ENCODE measurements around the gene STAG1. TPM values are rescaled to one million over a fixed set of nuclear protein-coding genes. Genes with fewer than 3 reads are reported as not detected.
"Not testable (repeated sequence)": the region's sequence is repeated elsewhere in the genome, so short reads cannot be mapped to it uniquely, and the experiment has no call there.

Gene STAG1
- total RNA-seq, 1 experiment from 2014 or later, result 29.0 TPM

DNA sequence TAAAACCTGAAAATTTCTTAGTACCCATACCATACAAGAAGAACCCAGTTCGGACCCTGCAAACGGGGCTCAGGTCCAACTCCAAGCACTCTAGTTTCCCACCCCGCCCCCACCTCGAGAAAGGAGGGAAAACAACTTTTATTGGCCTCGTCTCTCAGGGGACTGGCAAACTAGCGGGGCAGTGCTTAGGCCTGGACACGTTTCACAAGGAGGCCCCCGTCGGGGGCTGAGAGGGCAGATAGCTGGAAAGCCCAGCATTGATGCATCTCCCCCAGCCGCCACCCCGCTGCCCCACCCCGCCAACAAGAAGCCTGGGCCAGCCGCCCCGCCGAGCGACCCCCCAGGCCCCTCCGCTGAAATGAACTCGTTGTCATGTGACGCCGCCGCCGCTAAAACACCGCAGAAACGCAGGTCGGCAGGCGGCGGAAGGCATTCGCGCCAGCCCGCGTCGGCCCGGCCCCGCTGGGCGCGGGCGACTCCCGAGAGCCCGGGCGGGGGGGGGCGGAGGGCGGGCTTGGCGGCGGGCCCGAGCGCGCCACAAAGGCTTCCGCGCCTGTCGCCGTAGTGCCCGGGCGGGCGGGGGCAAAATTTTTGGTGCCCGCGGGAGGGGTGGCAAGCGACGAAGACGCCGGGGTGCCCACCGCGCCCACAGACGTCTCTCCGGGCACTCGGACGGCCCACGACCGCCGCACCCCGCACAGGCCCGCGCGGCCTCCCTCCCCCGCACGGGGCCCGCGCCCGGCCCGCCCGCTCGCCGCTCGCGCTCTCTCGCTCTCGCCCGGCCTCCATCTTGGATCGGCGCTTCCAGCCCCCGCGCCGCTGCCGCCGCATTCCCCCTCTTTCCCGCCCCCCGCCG, 634 bp downstream of the STAG1 start:
- peaks cover 6% of the 10 kb centered on the region for H3K36me3 ChIP-seq
- peak; percentile 90 for DNase-seq
- no peaks in the 10 kb centered on the region for H3K9me3 ChIP-seq
- H3K27me3 ChIP-seq, result no peaks in the 10 kb centered on the region
- peak overlapping the region; percentile 63 for H3K4me3 ChIP-seq

DNA sequence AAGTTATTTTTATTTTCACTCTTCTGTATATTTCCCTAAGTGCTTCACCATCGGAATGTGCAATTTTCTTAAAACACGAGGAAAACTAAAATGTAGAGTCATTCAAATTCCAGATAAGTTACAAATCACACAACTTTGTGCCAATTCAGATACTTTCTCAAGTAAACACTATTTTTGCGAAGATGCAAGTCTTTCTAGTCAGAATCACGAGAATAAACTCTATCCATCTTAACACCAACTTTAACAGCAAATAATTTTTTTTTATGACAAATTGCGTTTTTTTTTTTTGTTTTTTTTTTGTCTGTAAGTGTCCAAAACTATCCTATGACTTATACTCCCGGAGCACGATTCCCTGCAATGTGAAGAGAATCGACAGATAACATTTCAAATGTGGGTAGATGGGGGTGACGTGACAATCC, 1.3 kb downstream of the STAG1 start:
- DNase-seq, result no peak
- no peaks in the 10 kb centered on the region for H3K9me3 ChIP-seq
- peaks cover 6% of the 10 kb centered on the region for H3K36me3 ChIP-seq
- no peaks in the 10 kb centered on the region for H3K27me3 ChIP-seq
- peak overlapping the region; percentile 63 for H3K4me3 ChIP-seq

DNA sequence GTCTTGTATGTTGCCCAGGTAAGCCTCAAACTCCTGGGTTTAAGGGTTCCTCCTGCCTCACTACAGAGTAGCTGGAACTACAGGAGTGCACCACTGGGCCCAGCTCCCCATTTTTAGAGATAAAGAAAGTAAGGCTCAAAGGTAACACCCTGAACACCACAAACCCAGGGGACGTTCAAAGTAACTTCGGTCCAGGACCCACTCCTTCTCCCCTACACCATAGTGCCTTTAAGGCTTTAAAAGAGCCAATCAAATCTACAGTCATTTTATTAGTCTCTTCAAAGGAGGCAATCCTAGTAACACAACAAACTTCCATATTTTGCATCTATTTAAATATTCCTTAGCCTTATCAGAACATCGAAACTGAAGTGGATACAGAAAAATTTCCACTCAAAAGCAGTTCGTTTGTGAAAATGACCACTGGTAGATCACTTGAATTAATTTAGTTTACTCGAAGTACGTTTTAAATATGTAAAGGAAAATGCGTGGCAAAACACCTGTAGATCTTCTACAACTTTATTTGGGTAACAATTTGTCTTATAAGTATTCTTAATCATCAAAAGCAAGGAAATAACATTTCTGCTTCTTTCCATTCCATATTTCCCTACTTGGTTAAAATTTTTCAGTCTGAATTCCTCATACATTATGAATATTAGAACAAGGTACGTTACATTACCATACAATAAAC, 1.8 kb downstream of the STAG1 start:
- DNase-seq, result no peak
- Histone ChIP-seq H3K27me3 (no peaks in the 10 kb centered on the region), H3K36me3 (peaks cover 8% of the 10 kb centered on the region), H3K9me3 (no peaks in the 10 kb centered on the region), H3K4me3 (peak overlapping the region; percentile 63)

DNA sequence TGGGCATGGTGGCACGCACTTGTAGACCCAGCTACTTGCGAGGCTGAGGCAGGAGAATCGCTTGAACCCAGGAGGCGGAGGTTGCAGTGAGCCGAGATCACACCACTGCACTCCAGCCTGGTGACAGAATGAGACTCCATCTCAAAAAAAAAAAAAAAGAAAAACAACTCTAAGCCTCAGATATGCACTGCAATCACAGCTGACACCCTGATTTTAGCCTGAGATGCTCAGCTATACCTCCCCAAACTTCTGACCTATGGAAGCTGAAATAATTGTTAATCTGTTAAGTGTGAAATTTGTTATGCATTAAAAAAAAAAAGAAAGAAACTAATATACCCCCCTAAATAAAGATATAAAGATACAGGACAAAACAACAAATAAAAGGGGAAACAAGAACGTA, 2.6 kb downstream of the STAG1 start:
- peak overlapping the region; percentile 63 for H3K4me3 ChIP-seq
- not testable (repeated sequence) for DNase-seq, H3K27me3 ChIP-seq, H3K9me3 ChIP-seq
- H3K36me3 ChIP-seq, result peaks cover 13% of the 10 kb centered on the region

DNA sequence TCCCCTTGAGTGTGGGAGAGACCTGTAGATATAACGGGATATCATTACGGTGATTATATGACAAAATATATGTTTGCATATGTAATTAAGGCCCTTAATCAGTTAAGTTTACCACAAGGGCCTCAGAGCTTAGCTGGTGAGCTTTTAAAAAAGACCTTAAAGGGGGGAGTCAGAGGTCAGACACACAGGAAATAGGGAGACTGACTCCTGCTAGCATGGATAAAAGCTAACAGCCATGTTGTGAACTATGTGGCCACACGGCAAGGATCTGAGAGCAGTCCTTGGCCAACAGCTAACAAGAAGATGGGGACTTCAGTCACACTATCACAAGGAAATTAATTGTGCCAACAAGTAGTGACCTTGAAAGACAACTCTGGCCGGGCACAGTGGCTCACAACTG, 3.1 kb downstream of the STAG1 start:
- Histone ChIP-seq H3K4me3 (no peak overlapping the region), H3K36me3 (peaks cover 16% of the 10 kb centered on the region), H3K9me3 (peaks cover 3% of the 10 kb centered on the region), H3K27me3 (no peaks in the 10 kb centered on the region)
- DNase-seq, result no peak

DNA sequence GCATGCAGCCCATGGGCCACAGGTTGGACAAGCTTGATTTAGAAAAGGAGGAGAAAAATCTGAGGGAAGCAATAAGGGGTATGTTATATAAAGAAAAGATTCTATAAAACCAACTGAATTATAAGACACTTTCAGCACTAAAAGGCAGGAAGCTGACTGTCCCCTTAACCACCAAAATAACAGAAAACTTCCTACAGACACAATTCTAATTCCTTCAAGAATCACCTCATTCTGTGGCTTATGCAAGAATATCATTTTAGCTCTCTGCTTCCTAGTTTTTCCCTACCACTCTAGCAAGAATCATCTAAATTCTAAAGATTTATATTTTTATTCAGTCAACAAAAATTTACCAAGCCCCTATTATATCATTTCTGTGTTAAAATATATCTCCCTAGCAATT, 6.3 kb downstream of the STAG1 start:
- H3K36me3 ChIP-seq, result peaks cover 35% of the 10 kb centered on the region
- H3K9me3 ChIP-seq, result peaks cover 16% of the 10 kb centered on the region
- H3K27me3 ChIP-seq, result no peaks in the 10 kb centered on the region
- DNase-seq, result no peak
- H3K4me3 ChIP-seq, result no peak overlapping the region

DNA sequence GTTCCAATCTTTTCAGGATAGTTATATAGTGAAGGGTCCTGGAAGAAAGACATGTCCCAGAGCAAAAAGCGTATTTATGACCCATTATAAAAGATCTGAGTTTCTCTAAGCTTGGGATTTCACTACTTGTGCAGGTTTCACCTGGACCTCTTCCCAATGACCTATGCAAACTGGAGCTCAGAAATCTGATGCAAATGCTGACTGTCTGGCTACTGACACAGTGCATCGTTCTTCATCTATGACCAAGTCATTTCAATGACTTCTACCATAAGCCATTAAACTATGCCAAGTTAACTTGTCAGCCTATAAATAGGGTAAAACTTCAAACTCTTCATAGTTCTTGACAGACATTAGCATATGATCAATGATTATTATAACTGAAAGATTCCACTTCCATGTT, 11.1 kb downstream of the STAG1 start:
- Histone ChIP-seq H3K4me3 (no peak overlapping the region), H3K36me3 (peaks cover 42% of the 10 kb centered on the region), H3K27me3 (no peaks in the 10 kb centered on the region), H3K9me3 (peaks cover 16% of the 10 kb centered on the region)
- DNase-seq, result no peak

DNA sequence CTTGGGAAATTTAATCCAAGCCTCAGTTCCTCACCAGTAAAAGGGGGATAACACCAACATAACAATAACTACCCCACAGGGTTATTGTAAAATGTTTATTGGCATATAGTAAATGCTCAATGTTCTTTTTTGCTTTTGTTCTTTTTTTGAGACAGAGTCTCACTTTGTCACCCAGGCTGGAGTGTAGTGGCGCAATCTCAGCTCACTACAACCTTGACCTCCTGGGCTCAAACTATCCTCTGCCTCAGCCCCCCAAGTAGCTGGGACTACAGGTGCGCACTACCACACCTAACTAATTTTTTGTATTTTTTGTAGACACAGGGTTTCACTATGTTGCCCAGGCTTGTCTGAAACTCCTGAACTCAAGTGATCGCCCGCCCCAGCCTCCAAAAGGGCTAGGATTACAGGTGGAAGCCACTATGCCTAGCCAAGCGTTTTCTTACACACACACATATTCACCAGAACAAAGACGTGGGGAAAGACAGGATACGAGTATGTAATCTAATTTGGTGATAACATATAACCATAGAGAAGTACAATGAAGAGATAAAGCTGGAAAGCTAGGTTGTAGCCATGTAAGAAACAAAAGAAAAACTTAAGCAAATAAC, 11.7 kb downstream of the STAG1 start:
- no peaks in the 10 kb centered on the region for H3K27me3 ChIP-seq
- H3K36me3 ChIP-seq, result peaks cover 41% of the 10 kb centered on the region
- DNase-seq, result no peak
- no peak overlapping the region for H3K4me3 ChIP-seq
- H3K9me3 ChIP-seq, result peaks cover 16% of the 10 kb centered on the region

DNA sequence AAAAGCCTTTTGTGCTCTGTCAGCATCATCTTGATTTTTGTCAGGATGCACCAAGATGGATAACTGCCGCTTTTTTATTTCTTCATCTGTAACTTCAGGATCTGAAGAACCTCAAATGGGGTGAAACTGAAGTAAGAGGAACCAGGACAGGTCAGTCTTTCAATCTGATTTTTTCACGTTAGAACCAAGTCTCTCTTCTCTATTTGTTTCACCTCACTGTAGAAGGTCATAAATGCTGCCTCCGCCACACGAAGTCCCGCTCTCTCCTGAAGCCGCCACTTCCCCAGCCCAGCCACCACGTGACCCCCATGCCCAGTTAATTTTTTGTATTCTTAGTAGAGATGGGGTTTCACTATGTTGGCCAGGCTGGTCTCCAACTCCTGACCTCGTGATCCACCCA, 15.2 kb downstream of the STAG1 start:
- H3K36me3 ChIP-seq, result peaks cover 22% of the 10 kb centered on the region
- H3K27me3 ChIP-seq, DNase-seq, H3K4me3 ChIP-seq, H3K9me3 ChIP-seq: not testable (repeated sequence)

DNA sequence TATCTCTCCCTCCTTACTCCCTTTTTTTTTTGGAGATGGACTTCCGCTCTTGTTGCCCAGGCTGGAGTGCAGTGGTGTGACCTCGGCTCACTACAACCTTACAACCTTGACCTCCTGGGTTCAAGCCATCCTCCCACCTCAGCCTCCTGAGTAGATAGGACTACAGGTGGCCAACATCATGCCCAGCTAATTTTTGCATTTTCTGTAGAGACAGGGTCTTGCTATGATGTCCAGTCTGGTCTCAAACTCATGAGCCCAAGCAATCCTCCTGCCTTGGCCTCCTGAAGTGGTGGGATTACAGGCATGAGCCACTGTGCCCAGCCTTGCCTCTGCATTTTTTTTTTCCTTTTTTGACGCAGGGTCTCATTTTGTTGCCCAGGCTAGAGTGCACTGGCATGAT, 17.1 kb downstream of the STAG1 start:
- Histone ChIP-seq H3K36me3 (peaks cover 9% of the 10 kb centered on the region), H3K4me3 (no peak overlapping the region), H3K27me3 (no peaks in the 10 kb centered on the region), H3K9me3 (no peaks in the 10 kb centered on the region)
- no peak for DNase-seq

DNA sequence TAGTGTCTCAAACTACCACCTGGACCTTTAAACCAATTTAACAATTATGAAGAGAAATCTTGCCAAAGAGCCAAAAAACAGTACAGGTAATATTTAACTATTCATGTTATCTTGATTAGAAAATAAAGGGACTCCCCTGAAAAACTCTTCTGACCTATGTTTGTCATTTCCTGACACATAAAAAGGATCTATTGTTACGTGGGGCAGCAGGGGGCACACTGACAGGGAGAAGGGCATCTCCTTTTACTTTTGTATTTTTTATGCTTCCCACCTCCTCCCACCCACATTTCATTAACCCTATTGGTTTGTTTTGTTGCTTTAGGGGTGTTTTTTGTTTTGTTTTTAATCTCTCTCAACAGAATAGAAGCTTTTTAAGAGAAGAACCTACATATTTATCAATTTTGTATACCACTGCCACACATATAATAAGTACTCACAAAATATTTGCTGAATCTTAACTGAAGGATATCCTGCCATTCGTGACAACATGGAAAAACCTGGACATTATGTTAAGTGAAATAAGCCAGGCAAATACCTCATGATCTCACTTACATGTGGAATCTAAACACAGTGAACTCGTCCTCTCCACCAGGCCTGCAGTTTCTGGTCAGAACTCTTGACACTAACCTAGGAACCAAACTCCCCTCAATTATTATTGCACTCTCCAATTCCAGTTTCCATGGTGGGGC, 17.7 kb downstream of the STAG1 start:
- no peaks in the 10 kb centered on the region for H3K27me3 ChIP-seq
- peaks cover 9% of the 10 kb centered on the region for H3K36me3 ChIP-seq
- no peak for DNase-seq
- H3K4me3 ChIP-seq, result no peak overlapping the region
- H3K9me3 ChIP-seq, result no peaks in the 10 kb centered on the region

DNA sequence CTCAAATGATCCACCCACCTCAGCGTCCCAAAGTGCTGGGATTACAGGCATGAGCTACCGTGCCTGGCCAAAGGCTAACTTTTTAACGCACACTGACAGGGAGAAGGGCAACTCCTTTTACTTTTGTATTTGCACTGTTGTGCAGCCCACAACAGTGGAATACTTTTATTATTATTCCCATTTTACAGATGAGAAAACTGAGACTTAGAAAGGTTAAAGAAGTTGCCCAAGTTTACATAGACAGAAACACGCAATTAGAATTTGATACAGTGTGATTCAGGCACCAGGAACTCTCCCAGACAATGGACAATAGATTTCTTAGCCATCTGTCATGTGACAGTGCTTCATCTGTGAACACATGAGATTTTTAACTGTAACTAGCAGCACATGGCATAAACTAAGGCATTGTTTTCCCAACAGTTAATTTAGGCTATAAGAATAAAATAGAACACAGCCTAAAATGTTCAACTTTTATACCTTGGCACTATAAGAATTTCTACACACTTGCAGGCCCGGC, 18.8 kb downstream of the STAG1 start:
- Histone ChIP-seq H3K9me3 (no peaks in the 10 kb centered on the region), H3K27me3 (no peaks in the 10 kb centered on the region), H3K36me3 (peaks cover 9% of the 10 kb centered on the region), H3K4me3 (no peak overlapping the region)
- no peak for DNase-seq

DNA sequence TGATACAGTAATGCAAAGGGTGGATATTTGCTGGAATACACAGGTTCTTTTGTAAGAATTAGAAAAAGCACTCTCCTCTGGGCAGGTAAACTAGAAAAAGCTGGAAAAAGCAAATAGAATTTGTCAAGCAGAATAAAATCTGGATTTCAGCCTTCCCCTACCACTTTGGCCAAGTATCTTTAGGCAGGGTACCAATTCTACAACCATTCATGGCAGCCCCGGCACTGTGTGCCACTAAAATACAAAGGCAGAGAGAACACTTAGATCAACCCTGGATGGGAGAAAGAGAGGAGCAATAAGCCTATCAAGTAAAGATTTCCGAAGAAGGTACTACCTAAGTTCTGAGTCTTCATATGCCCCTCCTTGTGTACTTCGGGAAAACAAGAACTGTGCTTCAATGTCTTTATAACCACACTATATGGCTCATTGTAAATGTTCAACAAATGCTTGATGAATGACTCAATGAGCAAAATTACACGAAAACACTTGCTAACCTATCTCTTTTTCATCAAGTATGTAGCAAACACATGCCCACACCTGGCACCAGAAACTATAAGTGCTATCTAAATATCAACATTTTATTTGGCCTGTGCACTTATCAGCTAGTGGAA, 20.8 kb downstream of the STAG1 start:
- Histone ChIP-seq H3K4me3 (no peak overlapping the region), H3K27me3 (no peaks in the 10 kb centered on the region), H3K36me3 (peaks cover under 1% of the 10 kb centered on the region), H3K9me3 (no peaks in the 10 kb centered on the region)
- DNase-seq, result no peak

DNA sequence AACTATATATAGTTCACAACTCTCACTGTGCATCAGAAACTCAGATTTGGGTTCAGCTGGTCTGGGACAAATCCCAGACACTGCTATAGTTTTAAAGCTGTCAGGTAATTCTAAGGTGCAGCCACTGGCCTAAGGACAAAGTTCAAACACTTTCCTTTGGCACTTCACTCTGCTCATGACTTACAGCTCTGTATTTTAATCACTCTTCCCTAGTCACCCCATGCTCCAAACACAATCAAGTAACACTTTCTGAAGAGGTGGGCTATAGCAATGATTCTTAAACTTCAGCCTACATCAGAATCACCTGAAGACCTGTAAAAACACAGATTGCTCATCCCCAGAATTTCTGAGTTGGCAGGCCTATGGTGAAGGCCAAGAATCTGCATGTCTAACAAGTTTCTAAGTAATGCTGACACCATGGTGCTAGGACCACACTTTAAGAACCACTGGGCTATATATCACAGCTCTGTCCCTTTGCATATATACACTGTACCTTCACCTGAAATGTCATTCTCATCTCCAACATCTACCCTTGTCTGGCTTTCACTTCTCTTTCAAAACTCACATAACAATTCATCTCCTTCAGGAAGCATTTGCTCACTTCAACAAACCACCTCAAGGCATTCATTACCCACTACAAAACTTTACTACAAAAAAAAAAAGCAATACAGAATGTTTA, 21.4 kb downstream of the STAG1 start:
- H3K36me3 ChIP-seq, result no peaks in the 10 kb centered on the region; the same call in none of the 2 replicates
- no peak for DNase-seq
- H3K27me3 ChIP-seq, result no peaks in the 10 kb centered on the region
- no peaks in the 10 kb centered on the region for H3K9me3 ChIP-seq
- no peak overlapping the region for H3K4me3 ChIP-seq

DNA sequence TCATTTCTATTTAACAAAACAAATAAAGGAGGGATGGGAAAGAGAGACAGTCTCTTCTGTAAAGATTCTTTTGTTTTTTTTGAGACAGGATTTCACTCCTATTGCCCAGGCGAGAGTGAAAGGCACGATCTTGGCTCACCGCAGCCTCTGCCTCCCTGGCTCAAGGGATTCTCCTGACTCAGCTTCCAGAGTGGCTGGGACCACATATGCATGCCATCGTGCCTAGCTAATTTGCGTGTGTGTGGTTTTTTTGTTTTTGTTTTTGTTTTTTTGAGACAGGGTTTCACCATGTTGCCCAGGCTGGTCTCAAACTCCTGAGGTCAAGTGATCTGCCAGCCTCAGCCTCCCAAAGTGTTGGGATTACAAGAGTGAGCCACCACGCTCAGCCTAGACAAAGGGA, 23.3 kb downstream of the STAG1 start:
- peak overlapping the region; percentile 23 for H3K4me3 ChIP-seq
- H3K36me3 ChIP-seq, result no peaks in the 10 kb centered on the region
- peak; percentile 93 for DNase-seq
- no peaks in the 10 kb centered on the region for H3K27me3 ChIP-seq
- no peaks in the 10 kb centered on the region; the same call in 1 of the 2 replicates for H3K9me3 ChIP-seq

DNA sequence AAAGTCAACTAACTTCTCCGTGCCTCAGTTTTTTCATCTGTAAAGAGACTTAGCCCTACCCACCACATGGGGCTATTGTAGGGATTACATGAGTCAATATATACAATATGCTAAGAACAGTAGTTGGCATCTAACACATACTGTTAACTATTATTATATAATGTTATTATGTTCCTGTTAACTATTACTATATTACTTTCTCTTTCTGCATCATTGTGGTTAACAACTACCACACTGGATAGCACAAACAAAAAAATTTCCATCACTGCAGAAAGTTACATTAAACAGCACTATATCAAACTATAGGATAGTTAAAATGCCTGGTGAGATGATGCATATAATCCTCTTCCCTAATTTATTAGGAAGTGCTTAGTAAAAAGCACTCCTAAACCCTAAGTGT, 23.7 kb downstream of the STAG1 start:
- Histone ChIP-seq H3K4me3 (peak overlapping the region; percentile 13), H3K27me3 (no peaks in the 10 kb centered on the region), H3K9me3 (no peaks in the 10 kb centered on the region; the same call in 1 of the 2 replicates), H3K36me3 (no peaks in the 10 kb centered on the region)
- DNase-seq, result no peak
